WTC11 (cell line): ENCODE results near the gene POLDIP2. TPM values are rescaled to one million over a fixed set of nuclear protein-coding genes. Genes with fewer than 3 reads are reported as not detected.
A peak's percentile ranks its signal among the peaks of the same experiment; 100 is the strongest.

Experiments used
- CREM ChIP-seq: sonication (generic); formaldehyde crosslinking; IDR thresholded peaks from 2 replicates; pipeline ENCODE4 v1.8.1; 2022; ENCODE audit warnings: mild to moderate bottlenecking, missing genetic modification reagents, moderate library complexity
- E2F5 ChIP-seq: sonication (generic); formaldehyde crosslinking; IDR thresholded peaks from 2 replicates; pipeline ENCODE4 v1.8.1; 2022; ENCODE audit warnings: mild to moderate bottlenecking, moderate library complexity, missing genetic modification reagents
- ETV6 ChIP-seq: sonication (generic); formaldehyde crosslinking; IDR thresholded peaks from 2 replicates; pipeline ENCODE4 v1.8.1; 2022; ENCODE audit warnings: mild to moderate bottlenecking, missing genetic modification reagents
- FOXP1 ChIP-seq: sonication (generic); formaldehyde crosslinking; IDR thresholded peaks from 2 replicates; pipeline ENCODE4 v1.8.0; 2022; ENCODE audit warnings: missing genetic modification reagents, mild to moderate bottlenecking, moderate library complexity, borderline replicate concordance
- GABPB1 ChIP-seq: sonication (generic); formaldehyde crosslinking; IDR thresholded peaks from 2 replicates; pipeline ENCODE4 v1.8.1; 2023; ENCODE audit warnings: mild to moderate bottlenecking, missing genetic modification reagents
- HMGA2 ChIP-seq: fragments of 250-450 bp; sonication (Bioruptor Pico); IDR thresholded peaks from 2 replicates; pipeline ENCODE4 v1.4.0; 2021; ENCODE audit warnings: mild to moderate bottlenecking, moderate library complexity
- HMGXB4 ChIP-seq: sonication (generic); formaldehyde crosslinking; IDR thresholded peaks from 2 replicates; pipeline ENCODE4 v1.8.1; 2023; ENCODE audit warnings: mild to moderate bottlenecking, moderate library complexity, missing genetic modification reagents
- JUN ChIP-seq: sonication (generic); formaldehyde crosslinking; IDR thresholded peaks from 2 replicates; pipeline ENCODE4 v1.8.0; 2023; ENCODE audit warnings: mild to moderate bottlenecking, missing genetic modification reagents
- MXD4 ChIP-seq: fragments of 250-450 bp; sonication (Bioruptor Pico); IDR thresholded peaks from 2 replicates; pipeline ENCODE4 v1.8.0; 2021; ENCODE audit warnings: mild to moderate bottlenecking, moderate library complexity, borderline replicate concordance
- RORB ChIP-seq: fragments of 250-450 bp; sonication (Bioruptor Pico); IDR thresholded peaks from 2 replicates; pipeline ENCODE4 v1.9.0; 2021; ENCODE audit warnings: mild to moderate bottlenecking
- SMAD3 ChIP-seq: sonication (generic); formaldehyde crosslinking; IDR thresholded peaks from 2 replicates; pipeline ENCODE4 v1.8.0; 2022; ENCODE audit warnings: missing genetic modification reagents, mild to moderate bottlenecking, borderline replicate concordance
- SMAD4 ChIP-seq: sonication (generic); formaldehyde crosslinking; IDR thresholded peaks from 2 replicates; pipeline ENCODE4 v1.8.0; 2022; ENCODE audit warnings: mild to moderate bottlenecking, missing genetic modification reagents
- SP1 ChIP-seq: sonication (generic); formaldehyde crosslinking; conservative IDR thresholded peaks from 2 replicates; pipeline ENCODE4 v1.8.1; 2022; ENCODE audit warnings: missing genetic modification reagents
- TEAD1 ChIP-seq: sonication (generic); formaldehyde crosslinking; IDR thresholded peaks from 2 replicates; pipeline ENCODE4 v1.8.0; 2022; ENCODE audit warnings: mild to moderate bottlenecking, missing genetic modification reagents
- USF1 ChIP-seq: sonication (generic); formaldehyde crosslinking; IDR thresholded peaks from 2 replicates; pipeline ENCODE4 v1.8.0; 2022; ENCODE audit warnings: mild to moderate bottlenecking, missing genetic modification reagents
- USF2 ChIP-seq: sonication (generic); formaldehyde crosslinking; IDR thresholded peaks from 2 replicates; pipeline ENCODE4 v1.8.1; 2023; ENCODE audit warnings: mild to moderate bottlenecking, missing genetic modification reagents, moderate library complexity
- ZNF232 ChIP-seq: sonication (generic); formaldehyde crosslinking; IDR thresholded peaks from 2 replicates; pipeline ENCODE4 v1.8.0; 2022; ENCODE audit warnings: mild to moderate bottlenecking, missing genetic modification reagents
- ZNF263 ChIP-seq: sonication (generic); formaldehyde crosslinking; IDR thresholded peaks from 2 replicates; pipeline ENCODE4 v1.8.1; 2022; ENCODE audit warnings: low read depth, mild to moderate bottlenecking, moderate library complexity, missing genetic modification reagents
- ZNF281 ChIP-seq: sonication (generic); formaldehyde crosslinking; IDR thresholded peaks from 2 replicates; pipeline ENCODE4 v1.8.0; 2023; ENCODE audit warnings: mild to moderate bottlenecking, missing genetic modification reagents
- ZNF396 ChIP-seq: fragments of 250-450 bp; sonication (Bioruptor Pico); IDR thresholded peaks from 2 replicates; pipeline ENCODE4 v1.8.0; 2021; ENCODE audit warnings: mild to moderate bottlenecking, moderate library complexity, borderline replicate concordance
- ZNF512 ChIP-seq: sonication (generic); formaldehyde crosslinking; IDR thresholded peaks from 2 replicates; pipeline ENCODE4 v1.8.1; 2022; ENCODE audit warnings: missing genetic modification reagents, borderline replicate concordance
- ZNF671 ChIP-seq: fragments of 250-450 bp; sonication (Bioruptor Pico); IDR thresholded peaks from 2 replicates; pipeline ENCODE4 v1.8.0; 2021; ENCODE audit warnings: mild to moderate bottlenecking
- total RNA-seq: library from RNA; stranded (reverse); gene quantifications from 3 replicates; pipeline ENCODE4 v1.2.3, GENCODE V29; 2021

Gene POLDIP2
- total RNA-seq, 1 experiment from 2014 or later: 85.4 TPM

- TF ChIP-seq SP1: peak; percentile 93
- no peak for TF ChIP-seq ZNF281 (CRISPR knock-in tag)
- peak; percentile 95 for TF ChIP-seq GABPB1 (CRISPR knock-in tag)
- TF ChIP-seq ZNF263 (CRISPR knock-in tag): 0 out of 2 replicates have a peak, but pooled peaks have one; percentile 25
- no peak for TF ChIP-seq RORB (CRISPR knock-in tag)
- TF ChIP-seq CREM (CRISPR knock-in tag): peak; percentile 92
- 0 out of 2 replicates have a peak, but pooled peaks have one; percentile 32 for TF ChIP-seq JUN (CRISPR knock-in tag)
- no peak for TF ChIP-seq ZNF396 (CRISPR knock-in tag)
- TF ChIP-seq HMGXB4 (CRISPR knock-in tag): peak; percentile 77; the same call in 1 of the 2 replicates
- no peak for TF ChIP-seq ZNF671 (CRISPR knock-in tag)
- peak; percentile 47; the same call in 1 of the 2 replicates for TF ChIP-seq ETV6 (CRISPR knock-in tag)
- no peak for TF ChIP-seq SMAD4 (CRISPR knock-in tag)
- peak; percentile 67; the same call in 1 of the 2 replicates for TF ChIP-seq E2F5 (CRISPR knock-in tag)
- TF ChIP-seq USF1 (CRISPR knock-in tag): peak; percentile 98
- TF ChIP-seq SMAD3: peak; percentile 66; the same call in 1 of the 2 replicates
- peak; percentile 67; the same call in 1 of the 2 replicates for TF ChIP-seq TEAD1 (CRISPR knock-in tag)
- no peak for TF ChIP-seq HMGA2 (CRISPR knock-in tag)
- peak; percentile 69; the same call in 1 of the 2 replicates for TF ChIP-seq ZNF232 (CRISPR knock-in tag)
- TF ChIP-seq USF2 (CRISPR knock-in tag): peak; percentile 99
- no peak for TF ChIP-seq ZNF512 (CRISPR knock-in tag)
- TF ChIP-seq FOXP1: 0 out of 2 replicates have a peak, but pooled peaks have one; percentile 37
- TF ChIP-seq MXD4 (CRISPR knock-in tag): no peak
- TF ChIP-seq, all 79 proteins: peak for 23
Measured at GRCh38 chr17:28357061-28357900, at the start of gene POLDIP2 (continued).
